ENCODE results near the gene TSHZ2.
"Not testable (repeated sequence)": the region's sequence is repeated elsewhere in the genome, so short reads cannot be mapped to it uniquely, and the experiment has no call there.

TSHZ2 gene

DNA sequence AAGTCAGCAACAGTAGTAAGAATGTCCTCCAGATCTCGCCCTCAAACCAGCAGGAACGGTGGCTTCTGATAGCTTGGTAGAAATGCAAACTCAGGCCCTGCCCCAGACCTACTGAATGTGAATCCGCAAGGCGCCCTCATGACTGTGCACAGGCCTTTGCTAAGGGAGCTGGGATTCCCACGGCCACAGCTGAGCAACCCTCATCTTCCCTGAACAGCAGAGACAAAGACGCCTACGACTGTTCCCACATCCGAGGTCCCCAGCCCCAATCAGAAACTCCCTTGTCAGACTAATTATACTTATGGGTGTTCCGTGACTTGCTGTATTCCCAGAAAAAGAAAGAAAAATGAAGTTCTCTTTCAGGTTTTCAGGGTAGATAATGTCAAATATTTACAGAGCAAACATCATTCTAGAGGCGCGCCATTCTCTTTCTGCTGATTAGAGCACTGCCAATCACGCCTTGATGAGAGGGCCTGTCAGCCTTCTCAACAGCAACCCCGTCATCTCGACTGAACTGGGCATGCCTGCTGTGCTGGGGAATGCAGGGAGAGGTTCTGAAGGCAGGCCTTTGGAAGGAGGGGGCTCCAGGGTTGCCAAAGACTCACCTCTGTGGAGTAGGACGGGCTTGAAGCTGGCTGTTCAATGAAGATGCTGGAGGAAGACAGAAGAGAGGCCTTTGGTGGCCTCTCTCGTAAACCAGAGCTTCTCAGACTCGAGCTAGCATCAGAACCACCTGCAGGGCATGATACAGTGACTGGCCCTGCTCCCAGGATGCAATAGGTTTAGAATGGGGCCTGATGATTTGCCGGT is 541.5 kb downstream of the TSHZ2 start:
- no peak for DNase-seq (ENCODE audit: low read depth)

DNA sequence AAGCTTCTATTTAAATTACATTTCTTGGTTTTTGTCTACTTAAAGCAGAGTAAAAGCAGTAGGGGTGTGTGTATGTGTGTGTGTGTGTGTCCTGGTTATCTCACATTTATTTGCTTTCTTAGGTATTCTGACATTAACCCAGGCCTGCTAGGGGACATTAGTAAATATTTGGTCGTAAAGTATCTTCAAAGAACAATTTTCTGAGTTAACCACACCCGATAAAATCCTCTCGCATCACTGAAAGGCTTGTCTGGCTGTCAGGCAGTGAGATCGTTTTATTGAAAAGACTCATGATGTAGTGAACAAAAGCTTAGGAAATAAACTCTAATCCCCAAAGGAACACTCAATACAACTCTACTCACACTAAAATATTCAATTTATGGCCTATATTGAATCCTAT is 543.6 kb downstream of the TSHZ2 start:
- no peak for DNase-seq (ENCODE audit: low read depth)

DNA sequence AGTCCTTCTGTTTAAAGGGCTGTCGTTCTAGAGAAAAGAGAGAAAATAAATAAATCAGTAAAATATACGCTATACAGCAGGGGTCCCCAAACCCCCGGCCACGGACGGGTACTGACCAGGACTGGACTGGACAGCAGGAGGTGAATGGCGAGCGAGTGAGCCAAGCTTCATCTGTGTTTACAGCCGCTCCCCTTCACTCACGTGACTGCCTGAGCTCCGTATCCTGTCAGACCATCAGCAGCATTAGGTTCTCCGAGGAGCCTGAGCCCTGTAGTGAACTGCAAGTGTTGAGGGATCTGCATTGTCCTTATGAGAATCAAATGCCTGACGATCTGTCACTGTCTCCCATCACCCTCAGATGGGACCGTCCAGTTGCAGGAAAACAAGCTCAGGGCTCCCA is 545.0 kb downstream of the TSHZ2 start:
- no peak for DNase-seq (ENCODE audit: low read depth)

DNA sequence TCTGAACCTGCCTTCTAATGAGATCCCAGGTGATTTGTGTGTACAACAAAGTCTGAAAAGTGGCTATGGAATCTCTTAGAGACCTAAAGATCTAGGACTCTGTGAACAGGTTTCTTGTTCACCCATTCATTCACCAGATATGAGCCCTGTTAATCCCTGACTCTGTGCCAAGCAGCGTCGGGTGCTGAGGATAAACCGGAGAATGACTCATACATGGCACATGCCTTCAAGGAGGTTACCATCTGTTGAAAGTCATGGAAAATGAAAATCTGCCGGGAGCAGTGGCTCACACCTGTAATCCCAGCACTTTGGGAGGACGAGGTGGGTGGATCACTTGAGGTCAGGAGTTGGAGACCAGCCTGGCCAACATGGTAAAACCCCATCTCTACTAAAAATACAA is 549.3 kb downstream of the TSHZ2 start:
- not testable (repeated sequence) for DNase-seq (ENCODE audit: low read depth)

DNA sequence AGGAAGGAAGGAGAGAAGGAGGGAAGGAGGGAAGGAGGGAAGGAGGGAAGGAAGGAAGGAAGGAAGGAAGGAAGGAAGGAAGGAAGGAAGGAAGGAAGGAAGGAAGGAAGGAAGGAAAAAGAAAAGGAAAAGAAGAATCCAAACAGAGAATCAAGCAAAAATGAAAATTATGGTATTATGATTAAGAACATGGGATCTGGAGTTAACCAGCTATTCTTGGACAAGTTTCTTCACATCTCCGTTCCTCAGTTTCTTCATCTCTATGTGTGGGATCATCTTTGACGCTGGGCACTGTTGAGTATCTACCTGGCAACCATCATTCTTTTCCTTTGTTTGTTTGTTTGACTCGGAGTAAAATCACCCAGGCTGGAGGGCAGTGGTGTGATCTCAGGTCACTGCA is 549.9 kb downstream of the TSHZ2 start:
- DNase-seq (ENCODE audit: low read depth), result no peak

DNA sequence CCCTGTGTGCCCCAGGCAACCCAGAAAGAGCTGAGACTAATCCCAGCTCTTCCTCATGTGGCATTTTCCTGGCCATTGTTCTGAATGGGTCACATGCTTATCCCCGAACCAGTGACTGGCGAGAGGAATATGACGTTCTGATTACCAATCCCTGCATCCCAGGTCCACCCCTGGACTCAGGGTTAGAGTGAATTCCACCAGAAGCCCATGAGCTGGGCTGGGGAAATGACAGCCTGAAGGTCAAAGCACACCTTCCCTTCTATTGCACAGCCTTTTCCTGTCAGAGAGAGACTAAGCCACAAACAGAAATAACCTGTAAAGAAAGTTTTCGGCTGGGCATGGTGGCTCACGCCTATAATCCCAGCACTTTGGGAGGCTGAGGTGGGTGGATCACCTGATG is 550.5 kb downstream of the TSHZ2 start:
- no peak for DNase-seq (ENCODE audit: low read depth)

DNA sequence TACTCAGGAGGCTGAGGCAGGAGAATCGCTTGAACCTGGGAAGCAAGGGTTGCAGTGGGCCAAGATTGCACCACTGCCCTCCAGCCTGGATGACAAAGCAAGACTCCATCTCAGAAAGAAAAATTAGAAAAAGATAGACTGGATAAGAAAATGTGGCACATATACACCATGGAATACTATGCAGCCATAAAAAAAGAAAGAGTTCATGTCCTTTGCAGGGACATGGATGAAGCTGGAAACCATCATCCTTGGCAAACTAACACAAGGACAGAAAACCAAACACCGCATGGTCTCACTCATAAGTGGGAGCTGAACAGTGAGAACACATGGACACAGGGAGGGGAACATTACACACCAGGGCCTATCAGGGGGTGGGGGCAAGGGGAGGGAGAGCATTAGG is 551.5 kb downstream of the TSHZ2 start:
- not testable (repeated sequence) for DNase-seq (ENCODE audit: low read depth)

DNA sequence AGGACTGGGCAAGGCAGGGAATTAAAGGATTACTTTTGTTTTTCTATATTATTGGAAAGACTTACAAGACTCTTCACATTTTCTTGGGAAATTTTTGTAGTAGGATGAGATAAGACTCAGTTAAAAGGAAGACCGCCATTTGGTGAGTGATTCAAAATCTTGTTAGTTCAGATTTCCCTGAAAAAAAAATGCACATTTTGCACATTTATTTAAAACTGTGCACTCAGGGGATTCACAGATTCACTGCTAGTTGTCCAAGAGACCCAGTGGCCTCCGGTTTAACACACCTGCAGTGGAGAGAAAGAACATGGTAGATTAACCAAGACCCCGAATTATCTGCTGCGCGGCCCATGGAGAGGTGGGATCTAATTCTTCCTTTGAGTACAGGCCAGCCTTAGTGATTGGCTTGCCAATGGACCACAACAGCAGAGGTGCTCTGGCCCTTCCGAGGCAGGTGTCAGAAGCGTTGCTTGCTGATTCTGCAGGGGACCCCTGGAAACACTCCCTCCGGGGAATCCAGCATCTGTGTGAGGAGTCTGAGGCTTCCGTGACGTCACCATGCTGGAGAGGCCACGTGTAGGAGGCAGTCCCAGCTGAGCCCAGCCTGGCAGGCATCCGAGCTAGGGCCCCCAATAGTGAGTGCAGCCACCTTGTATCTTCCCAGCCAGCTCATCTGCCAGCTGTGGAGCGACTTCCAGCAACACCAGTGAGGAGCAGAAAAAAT is 552.6 kb downstream of the TSHZ2 start:
- no peak for DNase-seq (ENCODE audit: low read depth)

DNA sequence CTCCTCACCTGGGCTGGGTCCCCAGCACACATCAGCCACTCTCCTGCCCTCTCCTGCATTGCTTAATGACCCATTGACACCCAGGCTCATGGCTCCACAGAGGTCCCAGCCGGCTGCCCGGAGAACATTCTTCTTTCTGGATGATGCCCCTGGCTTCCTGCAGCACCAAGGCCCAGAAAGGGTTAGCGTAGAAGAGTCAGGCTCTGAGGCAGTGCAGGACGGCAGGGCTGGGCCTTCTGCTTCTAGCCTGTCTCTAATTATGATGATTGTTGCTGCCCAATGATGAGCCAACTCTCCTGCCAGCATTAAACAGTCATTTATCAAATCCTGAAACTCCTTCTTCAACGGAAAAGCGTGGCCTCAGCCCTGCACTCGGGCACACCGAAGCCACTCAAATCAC is 555.0 kb downstream of the TSHZ2 start:
- DNase-seq (ENCODE audit: low read depth), result no peak

DNA sequence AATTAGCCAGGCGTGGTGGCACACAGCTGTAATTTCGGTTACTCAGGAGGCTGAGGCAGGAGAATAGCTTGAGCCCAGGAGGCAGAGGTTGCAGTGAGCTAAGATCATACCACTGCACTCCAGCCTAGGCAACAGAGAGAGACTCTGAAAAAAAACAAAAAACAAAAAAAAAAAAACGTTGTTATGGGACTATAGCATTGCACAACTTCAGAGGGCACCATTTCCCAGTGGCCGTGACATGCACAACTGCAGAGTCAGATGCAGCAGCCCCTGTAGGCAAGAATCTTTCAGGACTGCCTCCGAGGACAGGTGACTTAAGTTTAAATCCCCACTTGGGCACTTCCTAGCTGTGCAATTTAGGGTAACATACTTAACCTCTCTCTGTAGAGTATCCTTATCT is 557.5 kb downstream of the TSHZ2 start:
- DNase-seq (ENCODE audit: low read depth), result no peak

DNA sequence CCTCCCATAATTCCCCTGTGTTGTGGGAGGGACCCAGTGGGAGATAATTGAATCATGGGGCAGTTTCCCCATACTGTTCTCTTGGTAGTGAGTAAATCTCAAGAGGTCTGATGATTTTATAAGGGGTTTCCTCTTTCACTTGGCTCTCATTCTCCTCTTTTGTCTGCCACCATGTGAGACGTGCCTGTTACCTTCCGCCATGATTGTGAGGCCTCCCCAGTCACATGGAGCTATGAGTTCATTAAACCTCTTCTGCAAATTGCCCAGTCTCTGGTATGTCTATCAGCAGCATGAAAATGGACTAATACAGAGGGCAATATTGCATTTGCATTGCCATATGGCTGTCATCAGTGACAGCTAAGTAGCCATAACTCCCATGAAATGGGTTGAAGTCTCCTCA is 558.3 kb downstream of the TSHZ2 start:
- no peak for DNase-seq (ENCODE audit: low read depth)

DNA sequence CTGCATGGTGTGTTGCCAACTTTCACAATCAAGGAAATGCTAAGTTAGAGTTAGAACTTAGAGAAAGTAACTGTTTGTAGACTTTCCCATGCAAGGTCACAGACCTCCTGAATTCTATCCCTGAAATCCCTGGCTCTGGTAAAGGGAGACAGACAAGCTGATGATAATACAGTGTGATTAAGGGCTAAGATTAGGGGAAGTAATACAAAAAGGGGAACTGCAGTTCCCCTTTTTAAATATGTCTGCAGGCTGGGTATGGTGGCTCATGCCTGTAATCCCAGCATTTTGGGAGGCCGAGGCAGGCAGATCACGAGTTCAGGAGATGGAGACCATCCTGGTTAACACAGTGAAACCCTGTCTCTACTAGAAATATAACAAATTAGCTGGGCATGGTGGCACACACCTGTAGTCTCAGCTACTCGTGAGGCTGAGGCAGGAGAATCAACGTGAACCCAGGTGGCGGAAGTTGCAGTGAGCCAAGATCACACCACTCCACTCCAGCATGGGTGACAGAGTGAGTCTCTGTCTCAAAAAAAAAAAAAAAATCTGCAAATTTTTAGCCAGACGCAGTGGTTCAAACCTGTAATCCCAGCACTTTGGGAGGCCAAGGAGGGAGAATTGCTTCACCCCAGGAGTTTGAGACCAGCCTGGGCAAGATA is 560.6 kb downstream of the TSHZ2 start:
- not testable (repeated sequence) for DNase-seq (ENCODE audit: low read depth)

DNA sequence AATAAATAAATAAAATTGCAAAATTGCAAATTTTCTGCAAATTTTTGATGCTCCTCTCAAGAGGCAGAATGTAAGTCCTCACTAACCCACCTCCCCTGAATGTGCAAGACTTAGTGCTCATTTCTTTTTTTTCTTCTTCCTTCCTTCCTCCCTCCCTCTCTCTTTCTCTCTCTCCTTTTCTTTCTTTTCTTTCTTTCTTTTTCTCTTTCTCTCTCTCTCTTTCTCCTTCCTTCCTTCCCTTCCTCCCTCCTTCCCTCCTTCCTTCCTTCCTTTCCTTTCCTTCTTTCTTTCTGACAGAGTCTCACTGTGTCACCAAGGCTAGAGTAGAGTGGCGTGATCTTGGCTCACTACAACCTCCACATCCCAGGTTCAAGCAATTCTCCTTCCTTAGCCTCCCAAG is 561.3 kb downstream of the TSHZ2 start:
- DNase-seq (ENCODE audit: low read depth), result no peak

DNA sequence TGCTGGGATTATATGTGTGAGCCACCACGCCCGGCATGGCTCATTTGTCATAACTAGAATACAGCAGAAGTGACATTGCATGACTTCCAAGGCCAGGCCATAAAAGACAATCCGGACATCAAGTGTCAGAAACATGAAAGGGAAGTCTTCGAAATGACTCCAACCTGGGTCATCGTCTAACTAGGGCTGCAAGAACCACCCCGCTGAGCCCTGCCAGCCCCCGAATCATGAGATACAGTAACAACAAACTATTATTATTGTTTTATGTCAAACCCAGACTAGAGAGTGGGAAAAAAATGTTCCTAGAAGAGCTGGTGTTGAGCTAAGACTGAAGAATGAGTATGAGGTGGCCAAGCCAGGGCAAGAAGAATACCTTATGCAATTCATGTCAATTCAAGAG is 561.9 kb downstream of the TSHZ2 start:
- DNase-seq (ENCODE audit: low read depth), result no peak

DNA sequence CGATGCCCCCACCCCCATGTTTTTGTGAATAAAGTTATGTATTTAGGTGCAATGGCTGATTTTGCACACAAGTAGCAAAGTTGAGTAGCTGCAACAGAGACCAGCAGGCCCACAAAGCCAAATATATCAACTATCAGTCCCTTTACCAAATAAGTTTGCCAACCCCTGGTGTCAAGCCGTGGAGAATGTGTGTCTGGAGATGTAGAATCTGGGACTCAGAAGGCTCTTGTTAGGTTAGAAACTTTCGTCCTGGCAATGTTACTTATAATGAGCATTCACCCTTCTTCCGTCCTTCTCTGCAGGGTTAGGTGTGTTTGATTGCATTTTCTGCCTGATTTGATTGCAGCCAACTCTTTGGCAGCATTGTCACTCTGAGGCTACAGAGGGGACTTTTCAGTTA is 563.7 kb downstream of the TSHZ2 start:
- DNase-seq (ENCODE audit: low read depth), result no peak

DNA sequence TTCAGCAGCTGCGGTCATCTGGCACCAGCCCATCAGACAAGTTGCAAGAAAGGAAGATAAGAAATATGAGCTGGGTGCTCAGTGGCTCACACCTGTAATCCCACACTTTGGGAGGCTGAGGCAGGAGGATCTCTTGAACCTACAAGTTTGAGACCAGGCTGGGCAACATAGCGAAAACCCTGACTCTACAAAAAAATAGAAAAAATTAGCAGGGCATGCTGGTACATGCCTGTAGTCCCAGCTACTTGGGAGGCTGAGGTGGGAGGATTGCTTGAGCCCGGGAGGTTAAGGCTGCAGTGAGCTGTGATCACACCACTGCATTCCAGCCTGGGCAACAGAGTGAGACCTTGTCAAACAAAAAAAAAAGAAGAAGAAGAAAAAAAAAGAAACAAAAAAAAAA is 564.2 kb downstream of the TSHZ2 start:
- DNase-seq (ENCODE audit: low read depth), result not testable (repeated sequence)

DNA sequence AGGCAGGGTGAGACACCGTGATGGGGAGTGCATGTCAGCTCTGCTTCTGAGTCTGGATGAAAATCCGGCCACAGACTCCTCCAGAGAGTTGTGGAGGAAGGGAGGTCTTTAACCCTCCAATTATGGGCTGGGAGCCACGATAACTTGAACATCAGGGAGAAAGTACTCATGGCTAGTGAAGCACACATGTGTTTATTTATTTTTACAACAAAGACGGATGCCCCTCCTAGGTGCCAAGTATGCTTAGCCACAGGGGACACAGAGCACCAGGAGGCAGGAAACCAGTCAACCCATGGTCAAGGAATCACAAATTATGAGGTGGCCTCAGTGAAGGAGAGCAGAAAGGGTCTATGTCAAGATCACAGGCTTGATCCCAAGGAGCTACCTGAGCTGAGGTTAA is 567.4 kb downstream of the TSHZ2 start:
- no peak for DNase-seq (ENCODE audit: low read depth)

Measured in stimulated activated CD8-positive, alpha-beta memory T cell treated with anti-CD3 and anti-CD28 coated beads, Interleukin-15, amount 100 ng/mL, for 1 hour (primary cell).